DOHH2 (cell line): ENCODE measurements around the gene PODXL2.

Source experiments
- H3F3A ChIP-seq: fragments of 200-600 bp; sonication (generic), shearing (Covaris generic); 2 replicates; pipeline ENCODE4 v1.6.0; 2016; ENCODE audit warnings: antibody characterized with exemption, mild to moderate bottlenecking; ENCODE audit not compliant: control insufficient read depth, insufficient read depth
- H3K27ac ChIP-seq: fragments of 200-600 bp; sonication (generic); 2 replicates; pipeline ENCODE4 v1.5.1; 2014; ENCODE audit warnings: low read depth, mild to moderate bottlenecking, low read length, moderate library complexity
- H3K27me3 ChIP-seq: fragments of 200-600 bp; sonication (generic); 2 replicates; pipeline ENCODE4 v1.6.1; 2014; ENCODE audit warnings: mild to moderate bottlenecking, low read length, mixed read lengths; ENCODE audit not compliant: control insufficient read depth
- H3K36me3 ChIP-seq: fragments of 200-600 bp; sonication (generic); 2 replicates; pipeline ENCODE4 v1.6.1; 2014; ENCODE audit warnings: mild to moderate bottlenecking, low read length, moderate library complexity, mixed read lengths; ENCODE audit not compliant: control insufficient read depth
- H3K4me1 ChIP-seq: fragments of 200-600 bp; sonication (generic); 2 replicates; pipeline ENCODE4 v1.6.1; 2014; ENCODE audit warnings: mild to moderate bottlenecking, low read length, mixed read lengths; ENCODE audit not compliant: control insufficient read depth
- H3K4me2 ChIP-seq: fragments of 200-600 bp; sonication (generic); 2 replicates; pipeline ENCODE4 v1.6.0; 2014; ENCODE audit warnings: mild to moderate bottlenecking, low read length, moderate library complexity
- H3K4me3 ChIP-seq: fragments of 200-600 bp; sonication (generic); 2 replicates; pipeline ENCODE4 v1.5.1; 2014; ENCODE audit warnings: mild to moderate bottlenecking, low read length, mixed read lengths
- H3K79me2 ChIP-seq: fragments of 200-600 bp; sonication (generic); 2 replicates; pipeline ENCODE4 v1.6.1; 2014; ENCODE audit warnings: mild to moderate bottlenecking, low read length, mixed read lengths; ENCODE audit not compliant: control insufficient read depth
- H3K9me2 ChIP-seq: fragments of 200-600 bp; sonication (generic); replicated peaks from 2 replicates; pipeline ENCODE4 v1.6.1; 2014; ENCODE audit warnings: mild to moderate bottlenecking, low read length, mixed read lengths; ENCODE audit not compliant: control insufficient read depth
- H3K9me3 ChIP-seq: fragments of 200-600 bp; sonication (generic); 2 replicates; pipeline ENCODE4 v1.6.1; 2014; ENCODE audit warnings: antibody characterized with exemption, low read length, mixed read lengths; ENCODE audit not compliant: control insufficient read depth, insufficient read depth
- H4K20me1 ChIP-seq: fragments of 200-600 bp; sonication (generic); 2 replicates; pipeline ENCODE4 v1.6.0; 2014; ENCODE audit warnings: low read depth, mild to moderate bottlenecking, antibody characterized with exemption, low read length, moderate library complexity; ENCODE audit not compliant: control insufficient read depth, insufficient read depth
- EZH2phosphoT487 ChIP-seq: fragments of 200-600 bp; sonication (generic); IDR thresholded peaks from 2 replicates; pipeline ENCODE4 v1.6.1; 2017; ENCODE audit warnings: borderline replicate concordance, mild to moderate bottlenecking, antibody characterized with exemption, low read length, moderate library complexity, mixed read lengths
- TF ChIP-seq, protein P1 (sequence below): fragments of 200-600 bp; sonication (generic); IDR thresholded peaks from one replicate; pipeline ENCODE4 v1.5.1; 2014; ENCODE audit warnings: antibody characterized with exemption, mild to moderate bottlenecking, low read depth, low read length; ENCODE audit not compliant: poor library complexity, severe bottlenecking

PODXL2 gene

DNA sequence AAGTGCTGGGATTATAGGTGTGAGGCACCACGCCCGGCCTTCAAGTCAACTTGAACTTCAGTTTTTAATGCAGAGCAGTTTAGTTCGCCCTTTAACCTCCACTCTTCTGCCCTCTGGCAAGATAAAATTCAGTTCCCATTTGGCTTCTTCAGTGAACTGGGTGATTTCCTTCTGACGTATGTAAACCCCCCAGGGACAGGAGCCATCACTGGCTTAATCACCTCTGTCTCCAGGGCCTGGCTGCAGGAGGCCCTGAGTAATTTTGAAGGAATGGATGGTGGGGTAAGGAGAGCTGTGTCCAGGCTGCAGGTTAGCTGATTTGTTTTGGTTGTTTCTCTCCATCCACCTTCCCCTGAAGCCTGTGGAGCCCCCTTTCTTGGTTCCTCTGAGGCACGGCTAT lies 18.9 kb upstream of the PODXL2 start:
- H3K27ac ChIP-seq, result no peak overlapping the region
- H3K4me2 ChIP-seq, result no peak overlapping the region
- no peak for TF ChIP-seq EZH2phosphoT487
- TF ChIP-seq, protein P1, sequence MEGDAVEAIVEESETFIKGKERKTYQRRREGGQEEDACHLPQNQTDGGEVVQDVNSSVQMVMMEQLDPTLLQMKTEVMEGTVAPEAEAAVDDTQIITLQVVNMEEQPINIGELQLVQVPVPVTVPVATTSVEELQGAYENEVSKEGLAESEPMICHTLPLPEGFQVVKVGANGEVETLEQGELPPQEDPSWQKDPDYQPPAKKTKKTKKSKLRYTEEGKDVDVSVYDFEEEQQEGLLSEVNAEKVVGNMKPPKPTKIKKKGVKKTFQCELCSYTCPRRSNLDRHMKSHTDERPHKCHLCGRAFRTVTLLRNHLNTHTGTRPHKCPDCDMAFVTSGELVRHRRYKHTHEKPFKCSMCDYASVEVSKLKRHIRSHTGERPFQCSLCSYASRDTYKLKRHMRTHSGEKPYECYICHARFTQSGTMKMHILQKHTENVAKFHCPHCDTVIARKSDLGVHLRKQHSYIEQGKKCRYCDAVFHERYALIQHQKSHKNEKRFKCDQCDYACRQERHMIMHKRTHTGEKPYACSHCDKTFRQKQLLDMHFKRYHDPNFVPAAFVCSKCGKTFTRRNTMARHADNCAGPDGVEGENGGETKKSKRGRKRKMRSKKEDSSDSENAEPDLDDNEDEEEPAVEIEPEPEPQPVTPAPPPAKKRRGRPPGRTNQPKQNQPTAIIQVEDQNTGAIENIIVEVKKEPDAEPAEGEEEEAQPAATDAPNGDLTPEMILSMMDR, result no peak
- no peak overlapping the region for H3K4me3 ChIP-seq
- peaks cover 22% of the 10 kb centered on the region for H3K4me1 ChIP-seq
- peaks cover 96% of the 10 kb centered on the region for H3K36me3 ChIP-seq
- H3K27me3 ChIP-seq, result no peaks in the 10 kb centered on the region
- peaks cover 82% of the 10 kb centered on the region for H3K79me2 ChIP-seq
- no peaks in the 10 kb centered on the region for H3K9me2 ChIP-seq
- no peaks in the 10 kb centered on the region for H3F3A ChIP-seq
- H4K20me1 ChIP-seq, result peaks cover 13% of the 10 kb centered on the region
- no peaks in the 10 kb centered on the region for H3K9me3 ChIP-seq

DNA sequence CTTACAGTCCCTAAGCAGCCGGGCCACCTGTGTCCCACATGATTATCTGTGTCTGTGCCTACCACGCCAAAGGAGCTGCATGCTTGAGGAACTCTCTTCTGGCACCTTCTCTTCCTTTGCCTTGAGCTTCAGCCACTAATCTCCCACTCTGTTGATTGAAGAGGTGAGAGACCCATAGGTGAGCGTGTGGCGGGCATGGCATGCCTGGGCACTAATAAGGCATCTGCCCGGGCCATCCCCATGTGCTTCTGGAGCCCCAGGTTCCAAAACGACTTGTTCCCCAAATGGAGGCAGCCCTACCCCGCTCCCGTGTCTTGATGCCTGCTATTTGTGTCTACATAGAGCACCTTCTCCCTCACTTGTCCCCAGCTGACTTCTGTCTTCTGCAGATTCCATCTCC lies 17.7 kb upstream of the PODXL2 start:
- H3K79me2 ChIP-seq, result peaks cover 77% of the 10 kb centered on the region
- no peaks in the 10 kb centered on the region for H3F3A ChIP-seq
- H3K36me3 ChIP-seq, result peaks cover 96% of the 10 kb centered on the region
- no peak overlapping the region for H3K4me2 ChIP-seq
- peaks cover 13% of the 10 kb centered on the region for H4K20me1 ChIP-seq
- H3K9me2 ChIP-seq, result no peaks in the 10 kb centered on the region
- H3K27ac ChIP-seq, result no peak overlapping the region
- H3K4me3 ChIP-seq, result no peak overlapping the region
- no peaks in the 10 kb centered on the region for H3K9me3 ChIP-seq
- no peaks in the 10 kb centered on the region for H3K27me3 ChIP-seq
- TF ChIP-seq, protein P1, result no peak
- TF ChIP-seq EZH2phosphoT487, result no peak
- peaks cover 22% of the 10 kb centered on the region for H3K4me1 ChIP-seq

DNA sequence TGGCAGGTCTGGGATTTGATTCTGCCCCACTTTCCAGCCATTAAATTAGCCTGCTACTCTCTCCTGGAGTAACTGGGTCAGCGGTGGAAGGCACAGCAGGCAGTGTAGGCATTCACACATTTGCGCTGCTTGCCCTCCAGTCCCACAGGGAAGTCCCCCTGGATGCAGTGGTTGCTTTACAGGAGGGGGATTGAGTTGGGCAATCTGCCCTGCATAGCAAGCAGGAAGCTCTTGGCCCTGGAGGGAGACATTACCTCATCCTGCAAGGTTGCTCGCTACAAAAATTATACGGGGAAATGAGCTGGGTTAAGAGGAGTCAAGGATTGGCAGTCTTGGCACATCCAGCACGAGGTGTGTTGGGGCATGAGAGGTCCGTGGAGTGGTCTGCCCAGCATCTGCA lies 16.0 kb upstream of the PODXL2 start:
- Histone ChIP-seq H3K4me2 (no peak overlapping the region), H3K36me3 (peaks cover 96% of the 10 kb centered on the region), H4K20me1 (peaks cover 10% of the 10 kb centered on the region), H3K27ac (no peak overlapping the region), H3K4me1 (peaks cover 17% of the 10 kb centered on the region), H3F3A (no peaks in the 10 kb centered on the region), H3K9me2 (no peaks in the 10 kb centered on the region), H3K9me3 (no peaks in the 10 kb centered on the region), H3K79me2 (peaks cover 60% of the 10 kb centered on the region), H3K4me3 (no peak overlapping the region), H3K27me3 (no peaks in the 10 kb centered on the region)
- TF ChIP-seq, protein P1, result no peak
- TF ChIP-seq EZH2phosphoT487, result no peak

DNA sequence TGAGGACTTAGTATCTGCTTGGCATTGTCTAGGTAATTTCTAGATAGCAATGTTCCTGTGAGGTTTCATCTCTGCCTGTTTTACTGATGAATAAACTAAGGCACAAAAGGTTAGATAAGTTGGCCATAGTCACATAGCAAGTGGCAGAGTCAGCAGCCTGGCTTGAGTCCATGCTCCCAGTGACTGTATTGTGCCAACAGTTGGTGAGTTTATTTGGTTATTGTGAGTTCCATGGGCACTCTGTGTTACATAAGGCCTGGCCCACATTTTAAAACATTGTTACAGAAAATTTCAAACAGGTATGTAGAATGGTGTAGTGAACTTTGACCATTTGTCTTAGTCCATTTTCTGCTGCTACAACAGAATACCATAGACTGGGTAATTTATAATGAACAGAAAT lies 15.6 kb upstream of the PODXL2 start:
- Histone ChIP-seq H3K4me3 (no peak overlapping the region), H3K27ac (no peak overlapping the region), H3K36me3 (peaks cover 96% of the 10 kb centered on the region), H4K20me1 (peaks cover 9% of the 10 kb centered on the region), H3F3A (no peaks in the 10 kb centered on the region), H3K4me2 (no peak overlapping the region), H3K79me2 (peaks cover 56% of the 10 kb centered on the region), H3K9me2 (no peaks in the 10 kb centered on the region), H3K27me3 (no peaks in the 10 kb centered on the region), H3K9me3 (no peaks in the 10 kb centered on the region), H3K4me1 (peaks cover 12% of the 10 kb centered on the region)
- TF ChIP-seq, protein P1, result no peak
- no peak for TF ChIP-seq EZH2phosphoT487
